ENCODE measurements around the gene SPARCL1.
"Not testable (repeated sequence)": the region's sequence is repeated elsewhere in the genome, so short reads cannot be mapped to it uniquely, and the experiment has no call there.

The SPARCL1 gene

GRCh38 chr4:87497578-87497977 is 31.6 kb downstream of the SPARCL1 start:
- H4K20me1 ChIP-seq (ENCODE audit: low read depth, low read length) = no peaks in the 10 kb centered on the region
- no peaks in the 10 kb centered on the region for H3K27me3 ChIP-seq (ENCODE audit: low read length)
- no peak overlapping the region for H3K4me3 ChIP-seq (ENCODE audit: insufficient read depth, low read length, poor library complexity, severe bottlenecking)
- no peaks in the 10 kb centered on the region for H3F3A ChIP-seq (ENCODE audit: insufficient read depth)
- H3K4me2 ChIP-seq (ENCODE audit: low read depth, low read length, poor library complexity, severe bottlenecking) = no peak overlapping the region
- H3K9me3 ChIP-seq (ENCODE audit: insufficient read depth, low read length) = no peaks in the 10 kb centered on the region
- no peak overlapping the region for H3K27ac ChIP-seq (ENCODE audit: low read depth, low read length)
- no peak overlapping the region for H2AFZ ChIP-seq (ENCODE audit: low read depth, low read length, severe bottlenecking)
- TF ChIP-seq EZH2phosphoT487 (conservative IDR thresholded peaks at IDR 0.05; ENCODE audit: low read length) (no peak), CTCF (IDR thresholded peaks at IDR 0.05; ENCODE audit: insufficient read depth, low read length, poor library complexity, severe bottlenecking) (no peak)
- no peak overlapping the region for H3K9ac ChIP-seq (ENCODE audit: low read length)
- H3K79me2 ChIP-seq (ENCODE audit: insufficient read depth, low read length) = no peaks in the 10 kb centered on the region
- no peaks in the 10 kb centered on the region for H3K36me3 ChIP-seq (ENCODE audit: low read length)
- no peaks in the 10 kb centered on the region for H3K9me2 ChIP-seq (replicated peaks; ENCODE audit: insufficient read depth, low read length)

DNA sequence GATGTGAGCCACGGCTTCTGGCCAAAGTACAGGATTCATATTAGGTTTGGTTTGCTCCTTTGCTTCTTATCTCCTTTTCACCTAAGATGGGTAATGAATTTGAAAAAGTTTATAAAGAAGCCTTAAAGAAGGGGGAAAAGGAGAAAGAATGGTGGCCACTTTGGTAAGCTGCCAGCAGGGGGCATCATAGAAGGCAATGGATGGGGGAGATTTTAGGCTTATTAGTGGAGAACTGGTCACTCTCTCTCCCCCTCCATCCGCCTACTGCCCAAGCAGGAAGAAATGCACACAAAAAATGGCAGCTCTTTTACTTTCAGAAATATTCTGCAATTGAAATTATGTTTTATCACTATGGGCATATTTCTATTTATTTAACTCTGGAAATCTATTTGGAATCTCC is 32.0 kb downstream of the SPARCL1 start:
- no peak overlapping the region for H3K4me3 ChIP-seq (ENCODE audit: insufficient read depth, low read length, poor library complexity, severe bottlenecking)
- no peaks in the 10 kb centered on the region for H4K20me1 ChIP-seq (ENCODE audit: low read depth, low read length)
- TF ChIP-seq CTCF (IDR thresholded peaks at IDR 0.05; ENCODE audit: insufficient read depth, low read length, poor library complexity, severe bottlenecking) (no peak), EZH2phosphoT487 (conservative IDR thresholded peaks at IDR 0.05; ENCODE audit: low read length) (no peak)
- no peak overlapping the region for H3K27ac ChIP-seq (ENCODE audit: low read depth, low read length)
- no peaks in the 10 kb centered on the region for H3K27me3 ChIP-seq (ENCODE audit: low read length)
- H3F3A ChIP-seq (ENCODE audit: insufficient read depth) = no peaks in the 10 kb centered on the region
- H3K4me2 ChIP-seq (ENCODE audit: low read depth, low read length, poor library complexity, severe bottlenecking) = no peak overlapping the region
- H2AFZ ChIP-seq (ENCODE audit: low read depth, low read length, severe bottlenecking) = no peak overlapping the region
- H3K9me3 ChIP-seq (ENCODE audit: insufficient read depth, low read length) = no peaks in the 10 kb centered on the region
- no peaks in the 10 kb centered on the region for H3K79me2 ChIP-seq (ENCODE audit: insufficient read depth, low read length)
- no peaks in the 10 kb centered on the region for H3K36me3 ChIP-seq (ENCODE audit: low read length)
- no peak overlapping the region for H3K9ac ChIP-seq (ENCODE audit: low read length)
- H3K9me2 ChIP-seq (replicated peaks; ENCODE audit: insufficient read depth, low read length) = no peaks in the 10 kb centered on the region

GRCh38 chr4:87493115-87493514 is 36.1 kb downstream of the SPARCL1 start:
- H3K9me2 ChIP-seq (replicated peaks; ENCODE audit: insufficient read depth, low read length) = no peaks in the 10 kb centered on the region
- no peak overlapping the region for H2AFZ ChIP-seq (ENCODE audit: low read depth, low read length, severe bottlenecking)
- no peaks in the 10 kb centered on the region for H4K20me1 ChIP-seq (ENCODE audit: low read depth, low read length)
- H3K4me3 ChIP-seq (ENCODE audit: insufficient read depth, low read length, poor library complexity, severe bottlenecking) = no peak overlapping the region
- no peaks in the 10 kb centered on the region for H3F3A ChIP-seq (ENCODE audit: insufficient read depth)
- H3K36me3 ChIP-seq (ENCODE audit: low read length) = no peaks in the 10 kb centered on the region
- H3K79me2 ChIP-seq (ENCODE audit: insufficient read depth, low read length) = no peaks in the 10 kb centered on the region
- H3K4me2 ChIP-seq (ENCODE audit: low read depth, low read length, poor library complexity, severe bottlenecking) = no peak overlapping the region
- no peaks in the 10 kb centered on the region for H3K27me3 ChIP-seq (ENCODE audit: low read length)
- no peak overlapping the region for H3K27ac ChIP-seq (ENCODE audit: low read depth, low read length)
- H3K9me3 ChIP-seq (ENCODE audit: insufficient read depth, low read length) = no peaks in the 10 kb centered on the region
- no peak overlapping the region for H3K9ac ChIP-seq (ENCODE audit: low read length)
- TF ChIP-seq CTCF (IDR thresholded peaks at IDR 0.05; ENCODE audit: insufficient read depth, low read length, poor library complexity, severe bottlenecking) (no peak), EZH2phosphoT487 (conservative IDR thresholded peaks at IDR 0.05; ENCODE audit: low read length) (no peak)

GRCh38 chr4:87491851-87492250 is 37.3 kb downstream of the SPARCL1 start:
- not testable (repeated sequence) for H3K9me2 ChIP-seq (replicated peaks; ENCODE audit: insufficient read depth, low read length); H3K4me3 ChIP-seq (ENCODE audit: insufficient read depth, low read length, poor library complexity, severe bottlenecking); H3K9me3 ChIP-seq (ENCODE audit: insufficient read depth, low read length); H3K79me2 ChIP-seq (ENCODE audit: insufficient read depth, low read length); H3K9ac ChIP-seq (ENCODE audit: low read length); H3K27me3 ChIP-seq (ENCODE audit: low read length); H2AFZ ChIP-seq (ENCODE audit: low read depth, low read length, severe bottlenecking); H3K36me3 ChIP-seq (ENCODE audit: low read length); H3F3A ChIP-seq (ENCODE audit: insufficient read depth); H3K4me2 ChIP-seq (ENCODE audit: low read depth, low read length, poor library complexity, severe bottlenecking); H4K20me1 ChIP-seq (ENCODE audit: low read depth, low read length); H3K27ac ChIP-seq (ENCODE audit: low read depth, low read length)

Measured in SU-DHL-6 (cell line).